ENCODE data around the gene THTPA.
A peak's percentile ranks its signal among the peaks of the same experiment; 100 is the strongest.

The THTPA gene

GRCh38 chr14:23555882-23556699 lies at the start of gene THTPA:
Gene THTPA (plus strand): TSS chr14:23556271. CDS start chr14:23556758, 487 bp downstream.
- TF ChIP-seq POLR2A (IDR thresholded peaks at IDR 0.05; ENCODE audit: low read length), result peak; percentile 80
- TF ChIP-seq GATA1 (IDR thresholded peaks at IDR 0.05; ENCODE audit: low read depth, low read length), result no peak
- peak; percentile 90 to 93 for DNase-seq

- TF ChIP-seq GATA1 (IDR thresholded peaks at IDR 0.05; ENCODE audit: low read depth, low read length), result no peak
- no peak for TF ChIP-seq POLR2A (IDR thresholded peaks at IDR 0.05; ENCODE audit: low read length)
- no peak for DNase-seq
These were observed 43.9 kb upstream of the THTPA start for GRCh38 chr14:23512156-23512555.

DNA sequence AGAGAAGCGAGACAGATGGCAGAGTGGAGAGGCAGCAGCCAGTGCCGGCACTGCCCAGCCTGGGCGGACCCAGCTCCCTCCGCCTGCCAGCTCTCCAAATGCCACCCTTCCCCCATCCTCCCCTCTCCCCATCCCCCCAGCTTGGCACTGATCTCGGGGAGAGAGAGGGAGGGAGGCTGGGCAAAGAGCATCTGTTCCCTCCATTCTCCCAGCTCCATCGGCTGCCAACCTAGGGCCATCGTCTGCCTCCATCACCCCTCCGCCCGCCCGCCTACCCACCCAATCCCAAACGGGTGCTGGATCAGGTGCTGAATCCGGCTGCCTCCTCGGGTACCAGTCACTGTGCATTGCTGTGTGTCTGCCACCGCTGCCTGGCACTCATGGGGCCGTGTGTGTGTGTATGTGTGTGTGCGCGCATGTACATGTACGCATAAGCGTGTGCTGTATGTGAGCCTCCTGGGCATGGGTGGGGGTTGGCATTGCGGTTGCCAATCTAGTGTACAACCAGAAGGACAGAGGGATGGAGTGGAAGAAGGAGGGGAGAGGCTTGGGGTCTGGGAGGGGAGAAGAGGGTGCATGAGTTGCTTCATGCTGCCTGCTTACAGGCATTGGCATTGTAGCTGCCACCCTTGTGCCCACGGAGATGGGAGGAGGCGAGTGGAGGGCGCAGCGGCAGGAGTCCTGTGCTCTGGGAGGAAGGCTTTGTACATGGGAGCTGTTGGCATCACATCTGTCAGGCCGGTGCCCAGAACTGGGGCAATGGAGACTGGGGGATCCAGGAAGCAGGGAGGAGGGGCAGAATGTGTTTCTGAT lies 42.9 kb upstream of the THTPA start:
- TF ChIP-seq POLR2A (IDR thresholded peaks at IDR 0.05; ENCODE audit: low read length), result no peak
- no peak for TF ChIP-seq GATA1 (IDR thresholded peaks at IDR 0.05; ENCODE audit: low read depth, low read length)
- DNase-seq, result no peak

- TF ChIP-seq POLR2A (IDR thresholded peaks at IDR 0.05; ENCODE audit: low read length) (no peak), GATA1 (IDR thresholded peaks at IDR 0.05; ENCODE audit: low read depth, low read length) (no peak)
- no peak for DNase-seq
These were observed 42.0 kb upstream of the THTPA start for GRCh38 chr14:23513818-23514643.

DNA sequence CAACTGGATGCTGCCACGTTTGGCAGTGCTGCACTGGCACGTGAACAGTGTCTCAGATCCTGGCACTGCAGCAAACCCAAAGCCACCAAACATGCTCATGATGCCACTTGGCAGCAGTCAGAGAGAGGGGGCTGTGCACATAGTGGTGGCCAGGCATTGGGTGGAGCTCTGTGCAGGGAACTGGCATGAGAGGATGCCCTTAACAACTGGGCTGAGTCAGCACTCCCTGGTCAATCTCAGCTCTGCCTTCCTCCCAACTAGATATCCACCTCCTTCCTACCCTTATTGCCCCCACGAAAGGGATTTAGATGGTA lies 41.5 kb upstream of the THTPA start:
- DNase-seq, result no peak
- no peak for TF ChIP-seq GATA1 (IDR thresholded peaks at IDR 0.05; ENCODE audit: low read depth, low read length)

- no peak for DNase-seq
- TF ChIP-seq POLR2A (IDR thresholded peaks at IDR 0.05; ENCODE audit: low read length) (no peak), GATA1 (IDR thresholded peaks at IDR 0.05; ENCODE audit: low read depth, low read length) (no peak)
These were observed 38.3 kb upstream of the THTPA start for GRCh38 chr14:23517650-23518326.

GRCh38 chr14:23518709-23519108 lies 37.4 kb upstream of the THTPA start:
- TF ChIP-seq POLR2A (IDR thresholded peaks at IDR 0.05; ENCODE audit: low read length) (no peak), GATA1 (IDR thresholded peaks at IDR 0.05; ENCODE audit: low read depth, low read length) (no peak)
- no peak for DNase-seq

GRCh38 chr14:23520899-23521533 lies 35.1 kb upstream of the THTPA start:
- no peak for DNase-seq
- TF ChIP-seq GATA1 (IDR thresholded peaks at IDR 0.05; ENCODE audit: low read depth, low read length), result no peak
- TF ChIP-seq POLR2A (IDR thresholded peaks at IDR 0.05; ENCODE audit: low read length), result no peak

DNA sequence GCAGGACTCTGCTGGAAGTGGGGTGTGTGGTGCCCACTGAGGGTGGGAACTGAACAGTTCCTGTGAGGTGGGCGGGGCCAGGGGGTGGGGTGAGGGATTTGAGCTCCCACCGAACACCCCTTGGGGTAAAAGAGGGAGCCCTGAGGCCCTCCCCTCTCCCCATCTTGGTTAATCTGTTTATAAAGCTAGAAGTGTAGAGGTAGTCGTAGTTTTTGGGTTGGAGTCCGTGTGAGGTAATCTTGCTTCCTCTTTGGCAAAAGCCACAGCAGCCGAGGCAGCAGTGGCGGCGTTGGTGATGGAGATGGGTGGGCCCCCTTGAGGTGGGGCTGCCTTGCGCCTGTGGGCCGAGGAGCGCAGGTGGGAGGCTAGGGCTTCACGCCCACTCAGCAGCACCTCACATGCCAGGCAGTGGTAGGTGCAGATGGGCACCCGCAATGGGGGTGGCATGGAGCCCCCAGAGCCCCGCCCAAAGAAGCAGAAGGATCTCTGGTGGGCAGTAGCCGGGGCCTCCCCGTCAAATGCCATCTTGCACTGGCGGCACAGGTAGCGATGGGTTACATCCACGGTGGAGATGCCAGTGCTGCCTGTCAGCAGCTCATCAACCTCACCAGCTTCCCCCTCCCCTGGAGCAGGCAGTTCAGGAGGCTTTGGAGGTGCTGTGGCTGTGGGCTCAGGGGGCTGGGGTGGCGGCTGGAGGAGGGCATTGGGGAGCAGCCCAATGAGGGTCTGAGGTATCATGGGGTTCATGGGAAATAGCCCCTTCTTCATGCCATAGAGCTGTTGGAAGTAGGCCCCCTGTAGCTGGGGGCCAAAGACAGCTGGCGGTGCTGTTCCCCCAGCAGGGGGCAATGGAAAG lies 34.1 kb upstream of the THTPA start:
- DNase-seq, result no peak
- TF ChIP-seq POLR2A (IDR thresholded peaks at IDR 0.05; ENCODE audit: low read length) (no peak), GATA1 (IDR thresholded peaks at IDR 0.05; ENCODE audit: low read depth, low read length) (no peak)

DNA sequence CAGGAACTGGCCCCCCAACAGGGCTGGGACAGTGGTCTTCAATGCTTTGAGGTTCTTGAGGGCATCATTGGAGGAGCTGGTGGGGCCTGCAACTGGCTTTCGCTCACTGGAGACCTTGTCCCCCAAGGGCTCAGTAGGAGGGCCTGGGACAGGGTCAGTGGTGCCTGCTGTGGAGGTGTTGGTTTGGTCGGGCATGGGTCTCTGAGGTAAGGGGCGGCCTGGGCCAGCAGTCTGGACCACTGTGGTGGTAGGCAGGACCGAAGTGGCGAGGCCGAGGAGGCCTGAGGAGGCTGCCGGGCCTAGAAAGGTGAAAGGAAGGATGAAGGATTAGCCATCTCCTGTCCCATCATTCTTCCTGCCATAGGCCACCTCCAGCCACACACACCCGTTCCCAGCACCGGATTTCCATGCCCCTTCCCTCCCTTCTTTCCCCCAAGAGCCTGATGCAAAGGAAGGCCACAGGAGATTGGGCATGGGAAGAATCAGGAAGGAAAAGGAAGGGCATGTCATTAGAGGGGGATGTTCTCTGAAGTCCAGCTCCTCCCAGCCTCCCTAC lies 33.4 kb upstream of the THTPA start:
- TF ChIP-seq GATA1 (IDR thresholded peaks at IDR 0.05; ENCODE audit: low read depth, low read length) (no peak), POLR2A (IDR thresholded peaks at IDR 0.05; ENCODE audit: low read length) (no peak)
- no peak for DNase-seq

GRCh38 chr14:23523229-23524016 lies 32.6 kb upstream of the THTPA start:
- no peak for TF ChIP-seq POLR2A (IDR thresholded peaks at IDR 0.05; ENCODE audit: low read length)
- TF ChIP-seq GATA1 (IDR thresholded peaks at IDR 0.05; ENCODE audit: low read depth, low read length), result no peak
- no peak for DNase-seq

Measured in erythroblast (primary cell).